Gastroesophageal sphincter (tissue), 4 donors: ENCODE results near the gene MRPS26. TPM values are rescaled to one million over a fixed set of nuclear protein-coding genes. Genes with fewer than 3 reads are reported as not detected.
"Not testable (repeated sequence)": the region's sequence is repeated elsewhere in the genome, so short reads cannot be mapped to it uniquely, and the experiment has no call there.

ENCODE experiments used
- ATAC-seq: fragments of 150-250 bp; one replicate; pipeline ENCODE4 v1.9.1; 2016; ENCODE audit warnings: mild to moderate bottlenecking, moderate library complexity
- H3K27ac ChIP-seq, 4 donors: fragments of 200-600 bp; sonication (generic) in 3 of 4; 1 replicate in 3 of 4; 2 replicates in 1 of 4; pipeline ENCODE4 v1.5.1; 2016 to 2019
- H3K27me3 ChIP-seq: fragments of 200-600 bp; sonication (generic); one replicate; pipeline ENCODE4 v1.5.1; 2019
- H3K36me3 ChIP-seq, 2 donors: fragments of 200-600 bp; sonication (generic); one replicate each; pipeline ENCODE4 v1.5.1; 2019; ENCODE audit warnings: control low read depth in 1 of 2
- H3K4me1 ChIP-seq, 3 donors: fragments of 200-600 bp; sonication (generic); 1 replicate in 2 of 3; 2 replicates in 1 of 3; pipeline ENCODE4 v1.5.1; 2016 to 2019; ENCODE audit warnings: control low read depth in 2 of 3
- H3K4me3 ChIP-seq, 2 donors: fragments of 200-600 bp; sonication (generic); one replicate each; pipeline ENCODE4 v1.5.1; 2019; ENCODE audit warnings: mild to moderate bottlenecking in 1 of 2, moderate library complexity in 1 of 2
- H3K9me3 ChIP-seq, 3 donors: fragments of 200-600 bp; sonication (generic); one replicate each; pipeline ENCODE4 v1.5.1; 2017 to 2019; ENCODE audit warnings: control low read depth in 2 of 3
- EP300 ChIP-seq: sonication (generic); formaldehyde crosslinking; IDR thresholded peaks from one replicate; pipeline ENCODE4 v1.6.1; 2017; ENCODE audit warnings: antibody characterized with exemption, mild to moderate bottlenecking
- POLR2A ChIP-seq, 2 donors: fragments of 450-650 bp; IDR thresholded peaks; one replicate each; pipeline ENCODE4 v1.6.1; 2017; ENCODE audit warnings: antibody characterized with exemption in 2 of 2, mild to moderate bottlenecking in 2 of 2, moderate library complexity in 1 of 2
- POLR2AphosphoS5 ChIP-seq: sonication (generic); formaldehyde crosslinking; IDR thresholded peaks from one replicate; pipeline ENCODE4 v1.6.1; 2017; ENCODE audit warnings: antibody characterized with exemption
- WGBS, 2 donors: methylation state at CpG; one replicate each; pipeline ENCODE4 v1.1.5; 2018; ENCODE audit warnings: low coverage in 1 of 2; 5-methylcytosine and 5-hydroxymethylcytosine counted together
- total RNA-seq, 4 donors: library from RNA; depleted of rRNA; stranded (reverse); fragments of >200 nt; gene quantifications; one replicate each; pipeline ENCODE4 v1.1.0, GENCODE V29; 2016
- TF ChIP-seq, protein P1 (sequence below), 4 experiments: fragments of 200-600 bp in 2 of 4; fragments of 450-650 bp in 2 of 4; sonication (generic) in 1 of 4; IDR thresholded peaks; one replicate each; pipeline ENCODE4 v1.5.1; 2017 to 2019; ENCODE audit warnings: antibody characterized with exemption in 4 of 4, mild to moderate bottlenecking in 2 of 4, moderate library complexity in 2 of 4

MRPS26 gene
- total RNA-seq, 4 donors from 2014 or later = 67.3 to 80.8 (median 72.7) TPM

DNA sequence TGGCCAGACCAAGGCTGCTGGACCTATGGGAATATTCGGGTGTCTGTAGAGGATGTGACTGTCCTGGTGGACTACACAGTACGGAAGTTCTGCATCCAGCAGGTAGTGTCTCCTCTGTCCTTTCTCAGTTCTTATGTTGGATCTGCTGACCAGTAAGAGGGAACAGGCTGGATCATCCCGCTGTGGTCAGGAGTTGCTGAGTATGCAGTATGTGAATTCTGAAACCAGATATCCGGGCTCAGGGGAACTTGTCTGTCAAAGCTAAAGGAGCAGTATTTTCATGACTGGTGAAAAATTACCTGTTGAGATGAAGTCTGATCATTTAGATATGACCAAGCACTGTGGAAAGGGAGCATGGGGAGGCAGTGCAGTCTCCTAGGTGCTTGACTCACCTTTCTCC is 24.5 kb upstream of the MRPS26 start:
- no peak overlapping the region for H3K4me3 ChIP-seq
- no peak for ATAC-seq
- WGBS, 2 donors = 86% methylated on average over 1 of the region's 4 CpGs; no CpG with 5 or more reads in 1 of the 2 donors

DNA sequence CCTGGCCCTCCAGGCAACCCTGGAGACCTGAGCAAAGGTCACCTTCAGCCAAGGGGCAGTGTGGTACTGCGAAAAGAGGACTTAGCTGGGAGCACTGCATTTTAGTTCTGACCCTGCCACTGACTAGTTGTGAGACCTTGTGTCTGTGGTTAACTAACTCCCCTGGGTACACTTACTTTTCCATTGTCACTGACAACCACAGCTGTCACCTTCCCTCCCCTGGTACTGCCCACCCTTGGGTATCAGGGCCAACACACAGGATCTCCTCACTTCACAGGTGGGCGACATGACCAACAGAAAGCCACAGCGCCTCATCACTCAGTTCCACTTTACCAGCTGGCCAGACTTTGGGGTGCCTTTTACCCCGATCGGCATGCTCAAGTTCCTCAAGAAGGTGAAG is 24.1 kb upstream of the MRPS26 start:
- Histone ChIP-seq H3K27me3 (no peaks in the 10 kb centered on the region), H3K36me3 (peaks cover 0 to 77% of the 10 kb centered on the region in 2 donors), H3K4me3 (no peak overlapping the region), H3K4me1 (no peaks in the 10 kb centered on the region), H3K27ac (no peak overlapping the region), H3K9me3 (no peaks in the 10 kb centered on the region)
- TF ChIP-seq POLR2AphosphoS5 = no peak
- TF ChIP-seq POLR2A (IDR thresholded peaks at IDR 0.05) = no peak
- no peak for TF ChIP-seq EP300
- TF ChIP-seq, protein P1, sequence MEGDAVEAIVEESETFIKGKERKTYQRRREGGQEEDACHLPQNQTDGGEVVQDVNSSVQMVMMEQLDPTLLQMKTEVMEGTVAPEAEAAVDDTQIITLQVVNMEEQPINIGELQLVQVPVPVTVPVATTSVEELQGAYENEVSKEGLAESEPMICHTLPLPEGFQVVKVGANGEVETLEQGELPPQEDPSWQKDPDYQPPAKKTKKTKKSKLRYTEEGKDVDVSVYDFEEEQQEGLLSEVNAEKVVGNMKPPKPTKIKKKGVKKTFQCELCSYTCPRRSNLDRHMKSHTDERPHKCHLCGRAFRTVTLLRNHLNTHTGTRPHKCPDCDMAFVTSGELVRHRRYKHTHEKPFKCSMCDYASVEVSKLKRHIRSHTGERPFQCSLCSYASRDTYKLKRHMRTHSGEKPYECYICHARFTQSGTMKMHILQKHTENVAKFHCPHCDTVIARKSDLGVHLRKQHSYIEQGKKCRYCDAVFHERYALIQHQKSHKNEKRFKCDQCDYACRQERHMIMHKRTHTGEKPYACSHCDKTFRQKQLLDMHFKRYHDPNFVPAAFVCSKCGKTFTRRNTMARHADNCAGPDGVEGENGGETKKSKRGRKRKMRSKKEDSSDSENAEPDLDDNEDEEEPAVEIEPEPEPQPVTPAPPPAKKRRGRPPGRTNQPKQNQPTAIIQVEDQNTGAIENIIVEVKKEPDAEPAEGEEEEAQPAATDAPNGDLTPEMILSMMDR (IDR thresholded peaks at IDR 0.05) = no peak
- ATAC-seq = no peak
- WGBS, 2 donors = 83% methylated on average over 1 of the region's 5 CpGs; no CpG with 5 or more reads in 1 of the 2 donors

More for the DNA sequence above, 24.5 kb upstream of the MRPS26 start:
- TF ChIP-seq POLR2A (IDR thresholded peaks at IDR 0.05) = no peak
- no peak for TF ChIP-seq EP300
- TF ChIP-seq, protein P1 (IDR thresholded peaks at IDR 0.05) = no peak
- no peak for TF ChIP-seq POLR2AphosphoS5
- Histone ChIP-seq H3K4me1 (no peaks in the 10 kb centered on the region), H3K27me3 (no peaks in the 10 kb centered on the region), H3K36me3 (peaks cover 0 to 76% of the 10 kb centered on the region in 2 donors), H3K27ac (no peak overlapping the region), H3K9me3 (no peaks in the 10 kb centered on the region)

DNA sequence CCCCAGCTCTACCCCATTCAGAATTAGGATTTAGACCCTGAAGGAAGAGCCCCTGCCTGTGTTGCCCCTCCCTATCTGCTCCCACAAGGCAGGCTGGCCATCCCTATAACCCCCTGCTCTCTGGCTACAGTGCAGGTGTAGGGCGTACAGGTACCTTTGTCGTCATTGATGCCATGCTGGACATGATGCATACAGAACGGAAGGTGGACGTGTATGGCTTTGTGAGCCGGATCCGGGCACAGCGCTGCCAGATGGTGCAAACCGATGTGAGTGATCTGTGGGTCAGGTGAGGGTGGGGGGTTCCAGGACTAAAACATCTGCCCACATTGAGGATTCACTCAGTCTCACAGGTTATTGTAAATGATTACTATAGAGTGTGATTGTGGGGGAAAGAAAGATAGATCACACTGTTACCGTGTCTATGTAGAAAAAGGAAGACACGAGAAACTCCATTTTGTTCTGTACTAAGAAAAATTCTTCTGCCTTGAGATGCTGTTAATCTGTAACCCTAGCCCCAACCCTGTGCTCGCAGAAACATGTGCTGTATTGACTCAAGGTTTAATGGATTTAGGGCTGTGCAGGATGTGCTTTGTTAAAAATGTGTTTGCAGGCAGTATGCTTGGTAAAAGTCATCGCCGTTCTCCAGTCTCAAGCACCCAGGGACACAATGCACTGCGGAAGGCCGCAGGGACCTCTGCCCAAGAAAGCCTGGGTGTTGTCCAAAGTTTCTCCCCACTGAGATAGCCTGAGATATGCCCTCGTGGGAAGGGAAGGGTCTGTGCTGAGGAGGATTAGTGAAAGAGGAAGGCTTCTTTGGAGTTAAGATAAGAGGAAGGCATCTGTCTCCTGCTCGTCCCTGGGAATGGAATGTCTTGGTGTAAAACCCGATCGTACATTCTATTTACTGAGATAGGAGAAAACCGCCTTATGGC is 23.0 kb upstream of the MRPS26 start:
- H3K9me3 ChIP-seq, H3K4me3 ChIP-seq, ATAC-seq, H3K27ac ChIP-seq, H3K27me3 ChIP-seq, H3K4me1 ChIP-seq: not testable (repeated sequence)
- 81 to 91% methylated on average over 9 to 14 of the region's 20 CpGs for WGBS, 2 donors
- peaks cover 0 to 82% of the 10 kb centered on the region in 2 donors for H3K36me3 ChIP-seq

DNA sequence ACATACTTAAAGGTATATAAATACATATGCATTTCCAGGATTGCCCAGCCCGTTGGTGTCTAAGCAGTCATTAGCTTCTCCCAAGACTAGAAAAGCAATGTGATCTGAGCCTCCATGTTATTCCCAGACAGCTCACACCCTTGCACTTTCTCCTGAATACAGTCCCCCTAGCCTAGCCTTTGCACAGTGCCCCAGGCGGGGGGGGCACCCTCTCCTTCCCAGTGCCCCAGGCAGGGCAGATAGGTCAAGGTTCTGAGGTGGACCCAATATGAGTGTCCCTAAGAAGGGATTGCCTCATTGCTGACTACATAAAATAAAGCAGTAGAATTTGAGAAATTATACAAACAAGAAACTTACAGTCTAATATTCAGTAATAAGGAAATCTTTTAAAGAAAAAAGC is 17.9 kb upstream of the MRPS26 start:
- H3K27ac ChIP-seq = no peak overlapping the region
- no peaks in the 10 kb centered on the region for H3K27me3 ChIP-seq
- no peaks in the 10 kb centered on the region for H3K9me3 ChIP-seq
- no peak for ATAC-seq
- no peaks in the 10 kb centered on the region for H3K4me1 ChIP-seq
- TF ChIP-seq EP300 = no peak
- TF ChIP-seq, protein P1 (IDR thresholded peaks at IDR 0.05) = no peak
- no peak overlapping the region for H3K4me3 ChIP-seq
- H3K36me3 ChIP-seq = peaks cover 0 to 100% of the 10 kb centered on the region in 2 donors
- 69% methylated on average over 1 of the region's 2 CpGs for WGBS, 2 donors

DNA sequence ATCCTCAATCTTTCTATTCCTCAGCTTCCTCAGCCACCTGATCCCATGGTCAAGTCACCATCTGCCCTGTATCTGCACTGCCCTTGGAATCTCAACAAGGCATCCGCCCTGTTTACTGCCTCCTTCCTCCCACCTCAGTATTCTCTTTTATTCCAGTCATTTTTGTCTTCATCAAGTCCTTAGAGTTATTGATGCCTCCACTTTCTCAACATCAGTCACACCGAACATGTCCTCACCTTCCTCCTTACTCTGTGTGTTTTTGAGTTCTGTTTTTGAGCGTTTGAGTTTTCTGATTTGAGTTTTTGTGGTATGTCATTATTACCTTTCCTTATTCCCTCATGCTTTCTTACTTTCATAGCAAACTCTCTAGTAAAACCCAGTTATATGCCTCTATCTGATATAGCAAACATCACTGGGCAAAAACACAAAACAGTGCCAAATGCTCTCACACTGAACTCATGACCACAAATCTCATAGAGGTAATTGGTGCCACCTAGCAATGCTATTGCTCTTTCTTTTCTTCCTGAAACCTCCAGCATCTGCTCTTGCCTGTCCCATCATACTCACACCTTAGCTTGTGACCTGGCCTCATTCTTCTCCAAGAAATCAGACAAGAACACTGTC is 14.2 kb upstream of the MRPS26 start:
- WGBS, 2 donors = 94 to 97% methylated on average over 3 of the region's 3 CpGs
- H3K4me1 ChIP-seq = no peaks in the 10 kb centered on the region
- peaks cover 0 to 99% of the 10 kb centered on the region in 2 donors for H3K36me3 ChIP-seq
- H3K4me3 ChIP-seq = no peak overlapping the region
- H3K9me3 ChIP-seq = no peaks in the 10 kb centered on the region
- H3K27me3 ChIP-seq = no peaks in the 10 kb centered on the region
- no peak overlapping the region for H3K27ac ChIP-seq
- ATAC-seq = no peak
- TF ChIP-seq POLR2A (IDR thresholded peaks at IDR 0.05) (no peak), POLR2AphosphoS5 (no peak), EP300 (no peak)
- TF ChIP-seq, protein P1 (IDR thresholded peaks at IDR 0.05) = no peak
